ENCODE measurements around the gene FRMD1. TPM values are rescaled to one million over a fixed set of nuclear protein-coding genes. Genes with fewer than 3 reads are reported as not detected.

Gene FRMD1
- total RNA-seq, 3 donors from 2014 or later (not counting 1 experiment from before 2014, with no cell fraction given) = not detected

GRCh38 chr6:168025831-168026710, 52.9 kb downstream of the FRMD1 start:
- Mint-ChIP-seq H3K36me3 (no peaks in the 10 kb centered on the region), H3K27ac (no peak overlapping the region), H3K27me3 (ENCODE audit: low read depth in 2 of 2) (peaks cover 7 to 11% of the 10 kb centered on the region in 2 donors), H3K4me3 (no peak overlapping the region), H3K9me3 (no peaks in the 10 kb centered on the region), H3K4me1 (no peaks in the 10 kb centered on the region)
- H3K4me3 ChIP-seq (ENCODE audit: low read length) = no peak overlapping the region
- WGBS (ENCODE audit: insufficient coverage) = 87% methylated on average over 18 of the region's 20 CpGs
- H3K9me3 ChIP-seq (ENCODE audit: control insufficient read depth, insufficient read depth, low read length) = no peaks in the 10 kb centered on the region
- no peak for TF ChIP-seq CTCF (IDR thresholded peaks at IDR 0.05)
- ATAC-seq (no peak), DNase-seq (no peak)
- H3K27me3 ChIP-seq (ENCODE audit: control insufficient read depth, insufficient read depth, low read length) = no peaks in the 10 kb centered on the region
- no peaks in the 10 kb centered on the region for H3K4me1 ChIP-seq (ENCODE audit: control insufficient read depth, insufficient read depth, low read length)
- H3K27ac ChIP-seq (ENCODE audit: low read length) = no peak overlapping the region
- intact Hi-C loops (cut with micrococcal nuclease) = no loop called here
- H3K36me3 ChIP-seq (ENCODE audit: control insufficient read depth, insufficient read depth, low read length) = no peaks in the 10 kb centered on the region

- H3K9me3 ChIP-seq (ENCODE audit: control insufficient read depth, insufficient read depth, low read length) = no peaks in the 10 kb centered on the region
- no peak overlapping the region for H3K4me3 ChIP-seq (ENCODE audit: low read length)
- H3K27me3 Mint-ChIP-seq (ENCODE audit: low read depth in 2 of 2) = peaks cover 7 to 11% of the 10 kb centered on the region in 2 donors
- H3K4me1 ChIP-seq (ENCODE audit: control insufficient read depth, insufficient read depth, low read length) = no peaks in the 10 kb centered on the region
- 85% methylated on average over 18 of the region's 18 CpGs for WGBS (ENCODE audit: insufficient coverage)
- TF ChIP-seq CTCF (IDR thresholded peaks at IDR 0.05) = no peak
- no peaks in the 10 kb centered on the region for H3K27me3 ChIP-seq (ENCODE audit: control insufficient read depth, insufficient read depth, low read length)
- no peak for ATAC-seq
- no peaks in the 10 kb centered on the region for H3K9me3 Mint-ChIP-seq
- no peaks in the 10 kb centered on the region for H3K4me1 Mint-ChIP-seq
- no peaks in the 10 kb centered on the region for H3K36me3 ChIP-seq (ENCODE audit: control insufficient read depth, insufficient read depth, low read length)
- DNase-seq = no peak
- H3K4me3 Mint-ChIP-seq = no peak overlapping the region
- no peaks in the 10 kb centered on the region for H3K36me3 Mint-ChIP-seq
- H3K27ac ChIP-seq (ENCODE audit: low read length) = no peak overlapping the region
- intact Hi-C loops (cut with micrococcal nuclease) = no loop called here
- H3K27ac Mint-ChIP-seq = no peak overlapping the region
Observed at GRCh38 chr6:168024951-168025510, 54.0 kb downstream of the FRMD1 start.

GRCh38 chr6:168022488-168023321, 56.3 kb downstream of the FRMD1 start:
- DNase-seq (no peak), ATAC-seq (no peak)
- 76% methylated on average over 7 of the region's 7 CpGs for WGBS (ENCODE audit: insufficient coverage)
- Histone ChIP-seq H3K27ac (ENCODE audit: low read length) (no peak overlapping the region), H3K36me3 (ENCODE audit: control insufficient read depth, insufficient read depth, low read length) (no peaks in the 10 kb centered on the region), H3K4me1 (ENCODE audit: control insufficient read depth, insufficient read depth, low read length) (no peaks in the 10 kb centered on the region), H3K9me3 (ENCODE audit: control insufficient read depth, insufficient read depth, low read length) (no peaks in the 10 kb centered on the region), H3K27me3 (ENCODE audit: control insufficient read depth, insufficient read depth, low read length) (no peaks in the 10 kb centered on the region), H3K4me3 (ENCODE audit: low read length) (no peak overlapping the region)
- intact Hi-C loops (cut with micrococcal nuclease) = no loop called here
- H3K27ac Mint-ChIP-seq = no peak overlapping the region
- H3K9me3 Mint-ChIP-seq = no peaks in the 10 kb centered on the region
- peaks cover 7 to 8% of the 10 kb centered on the region in 2 donors for H3K27me3 Mint-ChIP-seq (ENCODE audit: low read depth in 2 of 2)
- H3K4me1 Mint-ChIP-seq = no peaks in the 10 kb centered on the region
- H3K4me3 Mint-ChIP-seq = no peak overlapping the region
- H3K36me3 Mint-ChIP-seq = no peaks in the 10 kb centered on the region
- TF ChIP-seq CTCF (IDR thresholded peaks at IDR 0.05) = no peak

Measured in natural killer cell (primary cell).